SH-SY5Y (cell line): ENCODE data around the gene CMTM4.

Source experiments
- GATA2 ChIP-seq: IDR thresholded peaks from 2 replicates; pipeline ENCODE4 v1.6.1; 2011; ENCODE audit warnings: mild to moderate bottlenecking, low read depth, low read length
- GATA3 ChIP-seq: IDR thresholded peaks from 2 replicates; pipeline ENCODE4 v1.6.1; 2011; ENCODE audit warnings: low read depth, mild to moderate bottlenecking, low read length, moderate library complexity

DNA sequence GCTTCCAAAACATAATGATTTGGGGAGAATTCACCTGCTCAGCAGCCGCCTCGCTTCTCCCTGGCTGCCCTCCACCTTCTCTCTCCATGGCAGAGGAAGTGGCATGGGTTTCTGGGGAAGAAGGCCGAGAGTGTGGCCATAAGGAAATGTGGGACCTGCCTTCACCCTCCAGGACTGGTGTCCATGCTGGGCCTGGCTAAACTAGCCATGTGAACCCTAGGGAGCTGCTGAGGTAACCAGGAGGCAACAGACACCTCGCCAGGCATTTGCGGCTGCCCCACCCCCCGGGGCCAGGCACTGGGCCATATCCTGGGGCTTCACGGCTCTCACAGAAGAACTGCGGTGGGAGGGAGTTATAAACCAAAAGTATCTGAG, 9.9 kb upstream of the CMTM4 start:
- TF ChIP-seq GATA3 (no peak), GATA2 (no peak)
